ENCODE data around the gene CSNK1G2.

Gene CSNK1G2

DNA sequence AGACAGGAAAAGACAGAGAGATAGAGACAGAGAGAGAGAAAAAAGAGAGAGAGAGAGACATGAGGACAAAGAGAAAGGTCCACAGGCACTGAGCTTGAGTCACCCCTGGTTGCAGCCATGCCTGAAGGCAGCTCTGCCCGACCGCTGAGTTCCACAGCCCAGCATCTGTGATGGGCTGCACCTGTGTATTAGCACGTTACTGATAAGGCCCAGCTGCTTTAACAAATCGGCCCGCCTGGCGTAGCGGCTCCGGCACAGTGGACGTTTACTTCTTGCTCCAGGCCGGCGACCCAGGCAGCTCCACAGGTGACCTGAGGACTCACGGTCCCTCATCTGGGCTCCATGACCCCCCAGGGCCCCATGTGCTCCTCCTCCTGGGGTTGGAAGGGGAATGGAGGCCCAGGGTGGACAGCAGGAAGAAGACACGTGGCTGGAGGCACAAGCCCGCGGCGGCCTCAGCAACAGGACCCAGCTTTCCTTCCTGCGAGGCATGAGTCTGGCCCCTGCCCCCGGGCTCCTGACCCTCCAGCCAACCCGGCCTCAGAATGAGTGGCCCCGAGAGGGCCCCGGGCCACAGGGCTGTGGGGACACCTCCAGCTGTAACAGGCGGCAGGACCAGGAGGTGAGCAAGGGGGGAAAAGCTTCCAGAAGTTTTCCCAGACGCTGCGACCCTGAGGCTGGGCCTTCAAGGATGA, 3.9 kb upstream of the CSNK1G2 start:
- TF ChIP-seq, protein P1, sequence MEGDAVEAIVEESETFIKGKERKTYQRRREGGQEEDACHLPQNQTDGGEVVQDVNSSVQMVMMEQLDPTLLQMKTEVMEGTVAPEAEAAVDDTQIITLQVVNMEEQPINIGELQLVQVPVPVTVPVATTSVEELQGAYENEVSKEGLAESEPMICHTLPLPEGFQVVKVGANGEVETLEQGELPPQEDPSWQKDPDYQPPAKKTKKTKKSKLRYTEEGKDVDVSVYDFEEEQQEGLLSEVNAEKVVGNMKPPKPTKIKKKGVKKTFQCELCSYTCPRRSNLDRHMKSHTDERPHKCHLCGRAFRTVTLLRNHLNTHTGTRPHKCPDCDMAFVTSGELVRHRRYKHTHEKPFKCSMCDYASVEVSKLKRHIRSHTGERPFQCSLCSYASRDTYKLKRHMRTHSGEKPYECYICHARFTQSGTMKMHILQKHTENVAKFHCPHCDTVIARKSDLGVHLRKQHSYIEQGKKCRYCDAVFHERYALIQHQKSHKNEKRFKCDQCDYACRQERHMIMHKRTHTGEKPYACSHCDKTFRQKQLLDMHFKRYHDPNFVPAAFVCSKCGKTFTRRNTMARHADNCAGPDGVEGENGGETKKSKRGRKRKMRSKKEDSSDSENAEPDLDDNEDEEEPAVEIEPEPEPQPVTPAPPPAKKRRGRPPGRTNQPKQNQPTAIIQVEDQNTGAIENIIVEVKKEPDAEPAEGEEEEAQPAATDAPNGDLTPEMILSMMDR (IDR thresholded peaks at IDR 0.05) = no peak

DNA sequence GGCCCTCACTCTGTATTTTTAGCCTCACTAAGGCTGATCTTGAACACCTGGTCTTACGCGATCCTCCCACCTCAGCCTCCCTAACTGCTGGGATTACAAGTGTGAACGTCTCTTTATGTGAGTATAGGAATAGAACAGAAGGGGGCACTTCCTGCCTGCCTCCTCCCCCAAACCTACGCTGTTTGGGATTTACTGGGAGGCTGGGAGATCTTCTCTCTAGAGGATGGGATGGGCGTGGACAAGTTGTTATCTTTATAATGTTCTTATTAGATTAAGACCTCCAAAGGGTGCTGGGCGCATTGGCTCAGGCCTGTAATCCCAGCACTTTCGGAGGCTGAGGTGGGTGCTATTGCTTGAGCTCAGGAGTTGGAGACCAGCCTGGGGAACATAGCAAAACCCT, 2.9 kb upstream of the CSNK1G2 start:
- TF ChIP-seq, protein P1 (IDR thresholded peaks at IDR 0.05) = no peak

DNA sequence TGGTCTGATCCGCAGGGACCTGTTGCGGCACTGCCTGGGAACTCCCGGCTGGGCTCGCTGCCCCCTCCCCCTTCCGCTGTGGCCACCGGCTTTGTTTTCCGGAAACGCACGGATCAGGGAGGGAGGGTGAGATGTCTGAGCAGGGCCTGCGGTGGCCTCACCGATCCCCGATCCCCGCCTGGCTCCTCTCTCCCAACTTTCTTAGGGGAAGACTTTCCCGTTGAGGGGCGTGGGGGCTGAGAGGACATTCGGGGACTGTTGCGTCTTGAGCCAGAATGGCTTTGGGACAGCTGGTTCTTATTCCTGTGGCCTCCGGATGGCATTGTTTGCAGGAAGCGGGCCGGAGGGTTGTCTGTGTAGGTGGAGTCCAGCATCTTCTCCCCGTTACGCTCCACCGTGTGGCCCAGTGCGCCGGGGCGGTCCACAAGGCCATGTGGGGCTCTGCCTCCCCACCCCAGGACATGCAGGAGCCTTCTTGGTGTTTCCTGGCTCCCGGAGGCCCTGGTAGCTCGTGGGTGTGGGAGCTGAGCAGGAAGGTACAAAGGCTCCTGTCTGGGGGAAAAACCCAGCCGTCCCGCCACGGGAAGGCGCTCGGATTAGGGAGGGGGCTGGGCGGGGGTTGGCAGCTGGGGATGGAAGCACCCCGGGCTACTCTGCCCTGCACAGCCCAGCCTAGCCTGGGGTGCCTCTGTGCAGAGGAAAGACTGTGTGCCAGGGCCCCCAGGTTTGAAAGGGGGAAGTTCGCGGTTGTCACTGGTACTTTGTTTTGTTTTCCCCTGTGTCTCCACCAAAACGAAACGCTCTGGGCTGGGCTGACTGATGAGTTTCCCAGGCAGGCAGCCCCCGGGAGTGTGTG, 1.3 kb downstream of the CSNK1G2 start:
- TF ChIP-seq, protein P1 (IDR thresholded peaks at IDR 0.05) = no peak

DNA sequence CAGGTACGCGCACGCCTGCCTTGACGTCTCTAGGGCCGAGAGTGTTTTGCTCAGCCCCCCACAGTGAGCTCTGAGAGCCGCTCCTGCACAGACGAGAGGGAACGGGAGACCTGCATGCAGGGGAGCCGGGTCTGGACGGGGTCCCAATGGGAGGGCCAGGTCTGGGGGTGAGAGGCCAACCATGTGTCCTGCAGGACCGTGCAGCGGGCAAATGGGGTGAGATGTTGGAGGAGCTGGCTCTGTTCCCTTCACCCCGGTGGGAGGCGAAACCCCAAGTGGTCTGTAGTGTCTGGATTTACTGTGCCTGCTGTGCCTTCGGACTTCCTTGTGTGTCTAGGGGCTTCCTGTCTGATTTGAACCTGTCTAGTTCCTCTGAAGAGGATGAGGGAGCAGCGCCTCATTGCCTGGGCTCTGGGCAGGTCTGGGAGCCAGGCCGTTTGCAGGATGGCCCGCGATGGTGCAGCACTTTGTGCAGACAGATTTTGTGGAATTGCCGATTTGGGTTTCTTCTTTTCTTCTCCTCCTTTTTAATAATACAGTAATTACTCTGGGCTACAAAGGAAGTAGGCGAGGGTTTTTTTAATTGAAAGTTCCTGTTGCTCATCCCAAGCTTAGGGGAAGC, 2.1 kb downstream of the CSNK1G2 start:
- TF ChIP-seq, protein P1 (IDR thresholded peaks at IDR 0.05) = no peak

DNA sequence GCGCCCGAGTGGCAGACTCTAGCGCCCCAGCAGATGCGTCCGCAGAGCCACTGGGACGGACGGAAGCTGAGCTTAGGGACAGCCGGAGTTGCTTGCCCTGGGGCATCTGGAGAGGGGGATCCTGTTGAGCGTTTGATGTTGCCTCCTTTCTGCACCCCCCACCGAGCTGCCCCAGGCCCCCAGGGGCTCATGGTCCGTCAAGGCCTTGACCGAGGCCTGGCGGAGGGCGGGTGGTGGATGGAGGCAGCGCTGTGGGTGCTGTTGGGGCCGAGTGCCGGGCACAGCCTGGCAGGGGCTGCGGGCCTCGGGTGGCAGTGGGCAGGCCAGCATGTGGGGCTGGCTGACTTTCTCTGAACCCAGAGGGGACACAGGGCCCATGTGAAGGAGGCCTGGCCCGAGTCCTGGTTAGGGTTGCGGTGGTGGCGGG, 2.7 kb downstream of the CSNK1G2 start:
- TF ChIP-seq, protein P1 (IDR thresholded peaks at IDR 0.05) = no peak

DNA sequence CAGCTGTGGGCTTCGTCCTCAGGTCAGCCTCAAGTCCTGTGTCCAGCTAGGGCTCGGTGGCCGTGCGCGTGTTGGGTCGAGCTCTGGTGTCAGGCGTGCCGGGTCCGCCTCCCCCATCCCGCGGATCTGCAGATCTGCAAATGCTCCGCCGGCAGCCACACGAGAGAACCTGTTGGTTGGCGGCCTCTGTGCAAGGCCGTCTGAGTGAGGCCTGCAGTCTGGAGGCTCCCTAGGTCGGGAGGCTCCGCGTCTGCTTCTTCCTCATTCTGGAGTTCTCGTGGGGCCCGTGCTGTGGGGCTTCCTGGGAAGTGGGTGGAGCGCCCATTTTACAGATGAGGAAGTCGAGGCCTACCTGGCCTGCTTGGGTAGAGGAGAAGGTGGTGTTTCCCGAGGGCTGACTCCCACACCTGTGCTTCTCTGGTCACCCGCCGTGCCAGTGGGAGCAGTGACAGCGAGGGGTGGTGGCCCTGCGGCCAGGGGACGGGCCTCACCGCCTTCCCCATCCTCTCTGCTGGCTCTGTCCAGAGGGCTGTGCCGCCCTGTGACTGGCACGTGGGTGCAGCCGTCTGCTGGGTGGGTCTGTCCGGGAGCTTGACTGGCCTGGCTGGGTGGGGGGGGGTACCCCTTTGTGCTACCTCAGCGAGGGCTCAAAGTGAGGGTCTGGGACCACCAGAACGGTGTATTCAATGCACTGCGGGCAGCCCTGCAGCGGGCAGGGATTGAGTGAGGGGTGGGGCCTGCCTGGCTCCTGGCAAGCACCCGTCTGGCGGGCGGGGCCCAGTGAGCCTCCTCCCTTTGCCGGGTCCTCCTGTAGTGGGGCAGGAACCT, 3.3 kb downstream of the CSNK1G2 start:
- TF ChIP-seq, protein P1 (IDR thresholded peaks at IDR 0.05) = no peak

Data from LNCAP (cell line).